GM12878 (cell line): ENCODE results near the gene ZCCHC4. TPM values are rescaled to one million over a fixed set of nuclear protein-coding genes. Genes with fewer than 3 reads are reported as not detected.

Source experiments
- CHD4 ChIP-seq: fragments of 200-600 bp; sonication (generic); IDR thresholded peaks from 2 replicates; pipeline ENCODE4 v1.6.1; 2016; ENCODE audit warnings: mild to moderate bottlenecking
- HDAC6 ChIP-seq: fragments of 200-600 bp; sonication (generic); IDR thresholded peaks from one replicate; pipeline ENCODE4 v1.8.0; 2017; ENCODE audit warnings: antibody characterized with exemption; ENCODE audit not compliant: unreplicated experiment
- IRF4 ChIP-seq: IDR thresholded peaks from 2 replicates; pipeline ENCODE4 v1.6.1; 2011; ENCODE audit warnings: low read depth, low read length
- KLF5 ChIP-seq: fragments of 450-650 bp; IDR thresholded peaks from 2 replicates; pipeline ENCODE4 v1.6.1; 2014; ENCODE audit warnings: mild to moderate bottlenecking; ENCODE audit not compliant: partially characterized antibody
- NFIC ChIP-seq: IDR thresholded peaks from 2 replicates; pipeline ENCODE4 v1.6.1; 2012; ENCODE audit warnings: low read depth, mild to moderate bottlenecking, inconsistent platforms, low read length, moderate library complexity
- SIN3A ChIP-seq: IDR thresholded peaks from 2 replicates; pipeline ENCODE4 v1.6.1; 2012; ENCODE audit warnings: low read depth, low read length, improper control_type of control experiment
- SREBF2 ChIP-seq: IDR thresholded peaks from 2 replicates; pipeline ENCODE4 v1.6.1; 2012; ENCODE audit warnings: mild to moderate bottlenecking, low read length
- ZBTB33 ChIP-seq: fragments of 450-650 bp; IDR thresholded peaks from 2 replicates; pipeline ENCODE4 v1.6.1; 2017; ENCODE audit warnings: mild to moderate bottlenecking
- ZNF592 ChIP-seq: fragments of 450-650 bp; IDR thresholded peaks from 2 replicates; pipeline ENCODE4 v1.6.1; 2017; ENCODE audit warnings: mild to moderate bottlenecking, moderate library complexity
- polyA plus RNA-seq, 11 experiments: library from polyadenylated mRNA; depleted of rRNA in 4 of 11; unstranded in 6 of 11; stranded (reverse) in 5 of 11; fragments of >200 nt; fragmentation: Nextera tagmentation in 4 of 11; fragmentation: Illumina TruSeq in 1 of 11; extraction: Ambion mirVana in 4 of 11; extraction: Trizol in 1 of 11; gene quantifications; 1 replicate in 1 of 11; 2 replicates in 10 of 11; pipeline versions ENCODE4 v1.2.1 to v1.2.3, GENCODE V29; 2011 to 2016; ENCODE audit warnings: inconsistent platforms in 2 of 11, missing spikeins in 2 of 11, low read depth in 1 of 11
- total RNA-seq, 4 experiments: library from RNA; depleted of rRNA in 3 of 4; stranded (reverse); fragments of >200 nt in 3 of 4; fragmentation: Illumina TruSeq in 1 of 4; extraction: Trizol in 1 of 4; gene quantifications; 2 replicates each; pipeline versions ENCODE4 v1.2.1 to v1.2.3, GENCODE V29; 2013 to 2021

The ZCCHC4 gene
- total and polyA plus RNA-seq, 10 of the 15 experiments (the other 5 are each of a cell fraction or from before 2014, with no cell fraction given): 3.2 to 17.7 (median 12.7) TPM

- TF ChIP-seq SREBF2: no peak
- peak; percentile 54 for TF ChIP-seq NFIC
- no peak for TF ChIP-seq IRF4
- TF ChIP-seq SIN3A: 0 out of 2 replicates have a peak, but pooled peaks have one; percentile 60
- peak; percentile 94 for TF ChIP-seq ZNF592
- TF ChIP-seq ZBTB33: peak; percentile 14; the same call in 1 of the 2 replicates
- TF ChIP-seq HDAC6: no peak
- peak; percentile 79 for TF ChIP-seq KLF5
- TF ChIP-seq CHD4: no peak
Measured at GRCh38 chr4:25312496-25313200, at the start of gene ZCCHC4 (continued).
